AG04450 (cell line): ENCODE results near the gene APOBEC3B. TPM values are rescaled to one million over a fixed set of nuclear protein-coding genes. Genes with fewer than 3 reads are reported as not detected.
"Not testable (repeated sequence)": the region's sequence is repeated elsewhere in the genome, so short reads cannot be mapped to it uniquely, and the experiment has no call there.

Experiments used
- CTCF ChIA-PET: fragments of 300-600, 350-600 bp; formaldehyde crosslinking; extraction: SDS; loops from one replicate; lab custom pipeline; 2022; ENCODE audit warnings: antibody characterized with exemption, inconsistent platforms; lab: Charles Lee
- POLR2A ChIA-PET: fragments of 350-600 bp; formaldehyde crosslinking; extraction: SDS; loops from one replicate; lab custom pipeline; 2021; ENCODE audit warnings: antibody characterized with exemption, inconsistent platforms; lab: Yijun Ruan, JAX
- DNase-seq: peaks from one replicate; pipeline ENCODE4 v3.0.0-alpha.2; 2011; ENCODE audit warnings: low read depth, low spot score
- H3K27ac ChIP-seq: one replicate; pipeline ENCODE4 v1.5.1; 2012; ENCODE audit warnings: low read depth, low read length, control low read depth
- H3K27me3 ChIP-seq: one replicate; pipeline ENCODE4 v1.6.0; 2012; ENCODE audit warnings: low read length; ENCODE audit not compliant: control insufficient read depth, insufficient read depth
- H3K4me3 ChIP-seq: 2 replicates; pipeline ENCODE4 v1.5.1; 2011; ENCODE audit warnings: mild to moderate bottlenecking, low read depth, low read length, control low read depth
- H3K9me3 ChIP-seq: 2 replicates; pipeline ENCODE4 v1.5.1; 2012; ENCODE audit warnings: low read length; ENCODE audit not compliant: control insufficient read depth, insufficient read depth
- CTCF ChIP-seq: IDR thresholded peaks from 2 replicates; pipeline ENCODE4 v1.5.1; 2011; ENCODE audit warnings: low read depth, low read length, control low read depth, inconsistent platforms
- polyA plus RNA-seq: library from polyadenylated mRNA; depleted of rRNA; stranded (reverse); fragments of >200 nt; gene quantifications from 2 replicates; pipeline ENCODE4 v1.2.3, GENCODE V29; 2011

APOBEC3B gene
- polyA plus RNA-seq, 1 experiment: 12.5 TPM

DNA sequence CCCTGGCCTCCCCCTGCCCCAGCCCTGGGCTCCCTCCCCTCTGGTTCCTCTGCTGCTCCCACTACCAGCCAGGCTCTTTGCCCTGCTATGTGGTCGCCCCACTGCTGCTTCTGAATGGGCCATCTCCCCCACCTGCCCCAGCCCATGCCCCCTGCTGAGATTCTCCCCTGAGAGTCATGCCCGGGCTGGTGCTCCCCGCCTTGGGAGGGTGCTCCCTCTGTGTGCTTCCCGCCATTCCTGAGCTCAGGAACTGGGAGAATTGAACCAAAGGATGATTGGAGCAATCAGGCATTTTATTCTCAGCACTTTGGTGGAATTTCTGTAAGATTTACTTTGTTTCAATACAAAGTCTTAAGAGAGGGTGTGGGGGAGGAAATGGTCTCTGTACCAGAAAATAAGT lies 45.6 kb downstream of the APOBEC3B start:
- H3K27ac ChIP-seq: no peak overlapping the region
- POLR2A ChIA-PET: no interaction called here
- no peak for TF ChIP-seq CTCF
- no peak for DNase-seq
- CTCF ChIA-PET: no interaction called here
- H3K9me3 ChIP-seq: no peaks in the 10 kb centered on the region
- H3K27me3 ChIP-seq: no peaks in the 10 kb centered on the region
- no peak overlapping the region for H3K4me3 ChIP-seq

GRCh38 chr22:39028281-39028680 lies 46.1 kb downstream of the APOBEC3B start:
- Histone ChIP-seq H3K27me3 (no peaks in the 10 kb centered on the region), H3K4me3 (no peak overlapping the region), H3K27ac (no peak overlapping the region), H3K9me3 (no peaks in the 10 kb centered on the region)
- POLR2A ChIA-PET: no interaction called here
- CTCF ChIA-PET: no interaction called here
- TF ChIP-seq CTCF: no peak
- DNase-seq: no peak

DNA sequence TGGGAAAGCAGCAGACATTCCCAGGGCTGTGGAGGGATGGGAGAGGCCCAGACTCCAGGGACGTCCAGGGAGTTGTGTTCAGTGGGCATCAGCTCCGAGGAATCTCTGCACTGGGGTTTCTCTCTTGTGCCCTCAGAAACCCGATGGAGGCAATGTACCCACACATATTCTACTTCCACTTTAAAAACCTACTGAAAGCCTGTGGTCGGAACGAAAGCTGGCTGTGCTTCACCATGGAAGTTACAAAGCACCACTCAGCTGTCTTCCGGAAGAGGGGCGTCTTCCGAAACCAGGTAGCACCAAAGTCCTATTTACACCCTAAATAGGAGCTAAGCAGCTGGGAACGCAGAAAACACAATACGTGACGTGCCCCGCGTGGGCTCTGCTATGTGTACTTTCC lies 47.1 kb downstream of the APOBEC3B start:
- H3K27ac ChIP-seq: no peak overlapping the region
- no peaks in the 10 kb centered on the region for H3K27me3 ChIP-seq
- no peak for DNase-seq
- H3K4me3 ChIP-seq: no peak overlapping the region
- no peak for TF ChIP-seq CTCF
- no peaks in the 10 kb centered on the region for H3K9me3 ChIP-seq
- POLR2A ChIA-PET: no interaction called here
- CTCF ChIA-PET: no interaction called here

GRCh38 chr22:39030705-39031104 lies 48.6 kb downstream of the APOBEC3B start:
- DNase-seq: no peak
- no peak overlapping the region for H3K4me3 ChIP-seq
- no peak overlapping the region for H3K27ac ChIP-seq
- POLR2A ChIA-PET: no interaction called here
- TF ChIP-seq CTCF: no peak
- H3K9me3 ChIP-seq: no peaks in the 10 kb centered on the region
- H3K27me3 ChIP-seq: no peaks in the 10 kb centered on the region
- CTCF ChIA-PET: no interaction called here

DNA sequence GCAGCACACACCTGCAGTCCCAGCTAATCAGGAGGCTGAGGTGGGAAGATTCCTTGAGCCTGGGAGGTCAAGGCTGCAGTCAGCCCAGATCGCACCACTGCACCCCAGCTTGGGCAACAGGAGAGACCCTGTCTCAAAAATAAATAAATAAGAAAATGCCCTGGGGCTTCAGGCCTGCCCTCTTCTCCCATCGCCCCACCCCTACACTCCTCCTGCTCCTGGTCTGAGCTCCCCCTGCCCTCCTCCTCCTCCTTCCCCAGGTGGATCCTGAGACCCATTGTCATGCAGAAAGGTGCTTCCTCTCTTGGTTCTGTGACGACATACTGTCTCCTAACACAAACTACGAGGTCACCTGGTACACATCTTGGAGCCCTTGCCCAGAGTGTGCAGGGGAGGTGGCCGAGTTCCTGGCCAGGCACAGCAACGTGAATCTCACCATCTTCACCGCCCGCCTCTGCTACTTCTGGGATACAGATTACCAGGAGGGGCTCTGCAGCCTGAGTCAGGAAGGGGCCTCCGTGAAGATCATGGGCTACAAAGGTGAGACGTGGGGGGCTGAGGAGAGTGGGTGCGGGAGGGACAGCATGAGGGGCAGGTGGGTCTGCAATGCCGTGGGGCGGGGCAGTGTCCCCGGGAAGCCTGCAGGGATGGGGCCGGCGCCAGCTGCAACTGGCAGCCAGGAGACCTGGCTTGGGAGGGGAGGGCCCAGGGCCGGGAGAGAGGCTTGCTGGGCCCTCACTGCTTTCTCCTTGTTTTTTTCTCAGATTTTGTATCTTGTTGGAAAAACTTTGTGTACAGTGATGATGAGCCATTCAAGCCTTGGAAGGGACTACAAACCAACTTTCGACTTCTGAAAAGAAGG lies 49.5 kb downstream of the APOBEC3B start:
- H3K9me3 ChIP-seq, CTCF ChIA-PET, H3K27ac ChIP-seq, DNase-seq, H3K4me3 ChIP-seq, H3K27me3 ChIP-seq: not testable (repeated sequence)
- POLR2A ChIA-PET: interaction anchor here (0.5 kb wide), 1 partner anchor 24 kb away, joined by 3 read pairs; no protein-coding TSS in a partner anchor

DNA sequence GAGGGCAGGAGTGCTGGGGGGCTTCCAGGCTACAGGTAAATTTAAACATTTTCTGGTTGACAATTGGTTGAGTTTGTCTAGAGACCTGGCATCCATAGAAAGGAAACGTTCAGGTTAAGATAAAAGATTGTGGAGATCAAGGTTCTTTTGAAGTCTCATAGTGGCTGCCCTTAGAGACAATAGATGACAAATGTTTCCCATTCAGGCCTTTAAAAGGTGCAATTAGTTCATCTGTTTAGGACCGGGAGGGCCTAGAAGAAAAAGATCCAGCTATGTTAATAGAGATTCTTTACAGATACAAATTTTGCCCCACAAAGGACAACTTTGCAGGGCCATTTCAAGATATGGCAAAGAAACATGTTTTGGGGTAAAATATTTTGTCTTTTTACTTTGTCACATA lies 54.9 kb downstream of the APOBEC3B start:
- POLR2A ChIA-PET, CTCF ChIA-PET, H3K9me3 ChIP-seq, H3K27me3 ChIP-seq, H3K4me3 ChIP-seq, H3K27ac ChIP-seq, DNase-seq: not testable (repeated sequence)
